Adrenal gland (tissue), 12 donors: ENCODE data around the gene RLN3. TPM values are rescaled to one million over a fixed set of nuclear protein-coding genes. Genes with fewer than 3 reads are reported as not detected.
"Not testable (repeated sequence)": the region's sequence is repeated elsewhere in the genome, so short reads cannot be mapped to it uniquely, and the experiment has no call there.

Experiments used
- DNase-seq, 7 donors: peaks; one replicate each; pipeline ENCODE4 v3.0.0-alpha.2; 2019 to 2020
- H3K27ac ChIP-seq, 5 donors: fragments of 200-600 bp; sonication (generic) in 4 of 5; 1 replicate in 3 of 5; 2 replicates in 2 of 5; pipeline versions ENCODE4 v1.5.1 to v1.8.0; 2016 to 2020; ENCODE audit warnings: mild to moderate bottlenecking in 1 of 5
- H3K27me3 ChIP-seq: fragments of 200-600 bp; 2 replicates; pipeline ENCODE4 v1.8.0; 2021
- H3K36me3 ChIP-seq, 2 donors: fragments of 200-600 bp; replicated peaks in 1 of 2; 1 replicate in 1 of 2; 2 replicates in 1 of 2; pipeline versions ENCODE4 v1.5.1 to v1.8.0; 2018 to 2022
- H3K4me1 ChIP-seq, 2 donors: fragments of 200-600 bp; replicated peaks in 1 of 2; 1 replicate in 1 of 2; 2 replicates in 1 of 2; pipeline versions ENCODE4 v1.5.1 to v1.8.0; 2018 to 2021
- H3K4me3 ChIP-seq, 4 donors: fragments of 200-600 bp; sonication (generic) in 3 of 4; one replicate each; pipeline ENCODE4 v1.5.1; 2016 to 2018
- H3K9me3 ChIP-seq, 3 donors: fragments of 200-600 bp; sonication (generic) in 1 of 3; replicated peaks in 1 of 3; 1 replicate in 2 of 3; 2 replicates in 1 of 3; pipeline versions ENCODE4 v1.5.1 to v1.8.0; 2016 to 2021
- POLR2A ChIP-seq, 2 donors: fragments of 450-650 bp; IDR thresholded peaks; one replicate each; pipeline ENCODE4 v1.6.1; 2017; ENCODE audit warnings: antibody characterized with exemption in 2 of 2, mild to moderate bottlenecking in 2 of 2, moderate library complexity in 1 of 2
- WGBS, 4 donors: extraction: QIAGEN DNeasy Blood & Tissue Kit in 2 of 4; methylation state at CpG; one replicate each; pipeline versions ENCODE4 v1.1.5 to v1.1.7; 2013 to 2017; 5-methylcytosine and 5-hydroxymethylcytosine counted together
- intact Hi-C, 2 donors: fragments of 100-400 bp; cut with DNase I; formaldehyde crosslinking; loops; one replicate each; pipeline versions ENCODE4 v1.14.1 to v1.15.0; 2022 to 2023
- polyA plus RNA-seq, 3 donors: library from polyadenylated mRNA; stranded (reverse); fragments of 200-250 nt in 2 of 3; fragments of 350-450 nt in 1 of 3; fragmentation: Illumina TruSeq in 1 of 3; extraction: RNeasy Lipid Tissue Mini Kit (QIAGEN cat#74804) in 1 of 3; gene quantifications; one replicate each; pipeline ENCODE4 v1.2.3, GENCODE V29; 2013 to 2014
- total RNA-seq, 9 donors: library from RNA; depleted of rRNA in 4 of 9; stranded (reverse); fragments of >200 nt in 4 of 9; fragments of 120-200 nt in 1 of 9; fragmentation: NEBNext Ultra II Directional in 1 of 9; extraction: Animal tissue kit (Norgen Biotek cat#: 25700) in 1 of 9; gene quantifications; one replicate each; pipeline versions ENCODE4 v1.1.0 to v1.2.4, GENCODE V29; 2013 to 2023
- TF ChIP-seq, protein P1 (sequence below), 6 experiments: fragments of 450-650 bp in 4 of 6; fragments of 200-600 bp in 2 of 6; sonication (generic) in 1 of 6; IDR thresholded peaks; 1 replicate in 5 of 6; 2 replicates in 1 of 6; pipeline versions ENCODE4 v1.5.1 to v1.8.0; 2016 to 2021; ENCODE audit warnings: antibody characterized with exemption in 6 of 6, mild to moderate bottlenecking in 2 of 6, moderate library complexity in 1 of 6
- donor health status: healthy with polysubstance abuse.
- donor health status: Bipolar disorder and iron deficiency.
- donor health status: DM: yes; HTN: yes; CAD: no.
- donor health status: DM: no; HTN: no; CAD: no.
- donor health status: DM: no; HTN: no; CAD: no.
- donor health status: DM: yes; HTN: yes; CAD: no.

Gene RLN3
- total and polyA plus RNA-seq, 12 donors, result not detected

DNA sequence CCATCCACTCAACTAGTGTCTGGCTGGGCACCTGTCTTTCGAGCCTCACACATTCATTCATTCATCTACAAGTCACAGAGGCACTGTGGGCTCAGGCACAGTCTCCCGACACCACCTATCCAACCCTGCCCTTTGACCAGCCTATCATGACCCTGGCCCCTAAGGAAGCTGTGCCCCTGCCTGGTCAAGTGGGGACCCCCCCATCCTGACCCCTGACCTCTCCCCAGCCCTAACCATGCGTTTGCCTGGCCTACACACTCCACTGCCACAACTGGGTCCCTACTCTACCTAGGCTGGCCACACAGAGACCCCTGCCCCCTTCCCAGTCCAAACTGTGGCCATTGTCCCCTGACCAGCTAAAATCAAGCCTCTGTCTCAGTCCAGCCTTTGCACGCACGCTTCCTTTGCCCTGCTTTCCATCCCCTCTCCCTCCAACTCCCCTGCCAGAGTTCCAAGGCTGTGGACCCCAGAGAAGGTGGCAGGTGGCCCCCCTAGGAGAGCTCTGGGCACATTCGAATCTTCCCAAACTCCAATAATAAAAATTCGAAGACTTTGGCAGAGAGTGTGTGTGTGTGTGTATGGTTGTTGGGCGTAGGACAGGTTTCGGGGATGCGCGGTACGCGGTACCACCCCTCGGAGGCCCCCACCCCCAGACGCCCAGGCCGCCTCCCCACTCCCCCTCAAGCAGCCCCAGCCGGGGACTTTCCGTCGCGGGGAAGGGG is 3.2 kb downstream of the RLN3 start:
- Histone ChIP-seq H3K4me3 (peak overlapping the region in 3 of 4 donors; percentile 11 to 67 (median 37)), H3K27me3 (no peaks in the 10 kb centered on the region), H3K4me1 (peaks cover 0 to 9% of the 10 kb centered on the region in 2 donors), H3K27ac (peak overlapping the region in 1 of 5 donors; percentile 72), H3K9me3 (no peaks in the 10 kb centered on the region), H3K36me3 (no peaks in the 10 kb centered on the region)
- DNase-seq, result no peak
- 23 to 58% (median 37%) methylated on average over 5 to 20 of the region's 20 CpGs for WGBS, 4 donors
- intact Hi-C loops, result no loop called here
- TF ChIP-seq POLR2A (IDR thresholded peaks at IDR 0.05), result no peak
- TF ChIP-seq, protein P1, sequence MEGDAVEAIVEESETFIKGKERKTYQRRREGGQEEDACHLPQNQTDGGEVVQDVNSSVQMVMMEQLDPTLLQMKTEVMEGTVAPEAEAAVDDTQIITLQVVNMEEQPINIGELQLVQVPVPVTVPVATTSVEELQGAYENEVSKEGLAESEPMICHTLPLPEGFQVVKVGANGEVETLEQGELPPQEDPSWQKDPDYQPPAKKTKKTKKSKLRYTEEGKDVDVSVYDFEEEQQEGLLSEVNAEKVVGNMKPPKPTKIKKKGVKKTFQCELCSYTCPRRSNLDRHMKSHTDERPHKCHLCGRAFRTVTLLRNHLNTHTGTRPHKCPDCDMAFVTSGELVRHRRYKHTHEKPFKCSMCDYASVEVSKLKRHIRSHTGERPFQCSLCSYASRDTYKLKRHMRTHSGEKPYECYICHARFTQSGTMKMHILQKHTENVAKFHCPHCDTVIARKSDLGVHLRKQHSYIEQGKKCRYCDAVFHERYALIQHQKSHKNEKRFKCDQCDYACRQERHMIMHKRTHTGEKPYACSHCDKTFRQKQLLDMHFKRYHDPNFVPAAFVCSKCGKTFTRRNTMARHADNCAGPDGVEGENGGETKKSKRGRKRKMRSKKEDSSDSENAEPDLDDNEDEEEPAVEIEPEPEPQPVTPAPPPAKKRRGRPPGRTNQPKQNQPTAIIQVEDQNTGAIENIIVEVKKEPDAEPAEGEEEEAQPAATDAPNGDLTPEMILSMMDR (IDR thresholded peaks at IDR 0.05), result no peak

DNA sequence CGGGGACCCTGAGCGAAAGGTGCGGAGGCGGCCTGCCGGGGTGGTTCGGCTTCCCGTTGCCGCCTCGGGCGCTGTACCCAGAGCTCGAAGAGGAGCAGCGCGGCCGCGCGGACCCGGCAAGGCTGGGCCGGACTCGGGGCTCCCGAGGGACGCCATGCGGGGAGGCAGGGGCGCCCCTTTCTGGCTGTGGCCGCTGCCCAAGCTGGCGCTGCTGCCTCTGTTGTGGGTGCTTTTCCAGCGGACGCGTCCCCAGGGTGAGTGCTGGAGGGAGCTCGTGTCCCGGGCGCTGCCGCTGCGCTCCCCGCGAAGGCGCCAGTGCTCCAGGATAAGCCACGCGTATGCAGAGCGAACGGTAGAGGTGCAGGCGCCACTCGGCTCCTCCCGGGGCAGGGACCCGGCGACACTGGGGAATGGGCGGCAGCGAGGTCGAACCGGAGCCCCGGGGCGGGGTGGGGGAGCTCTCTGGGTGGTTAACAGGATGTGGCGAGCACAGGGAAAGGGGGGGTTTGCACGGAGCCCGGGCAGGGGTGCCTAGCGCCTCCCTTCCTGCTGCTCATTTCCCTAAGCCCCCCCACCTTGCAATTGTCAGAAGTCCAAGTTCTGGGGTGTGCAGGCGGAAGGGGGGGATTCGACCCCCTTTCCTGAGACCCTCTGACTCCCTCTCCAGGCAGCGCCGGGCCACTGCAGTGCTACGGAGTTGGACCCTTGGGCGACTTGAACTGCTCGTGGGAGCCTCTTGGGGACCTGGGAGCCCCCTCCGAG is 4.0 kb downstream of the RLN3 start, which contains the start of gene IL27RA:
TSS of gene IL27RA (plus strand) at position 44 of the 762 bp plus-strand sequence. CDS start at position 155, 111 bp downstream.
- Histone ChIP-seq H3K27me3 (no peaks in the 10 kb centered on the region), H3K27ac (peak within 1 kb of the TSS in 1 of 5 donors; percentile 72), H3K4me3 (peak within 1 kb of the TSS in 3 of 4 donors; percentile 11 to 67 (median 37)), H3K9me3 (no peaks in the 10 kb centered on the region), H3K36me3 (no peaks in the 10 kb centered on the region), H3K4me1 (peaks cover 0 to 9% of the 10 kb centered on the region in 2 donors)
- TF ChIP-seq, protein P1 (IDR thresholded peaks at IDR 0.05), result peak; percentile 9 to 55 (median 36)
- TF ChIP-seq POLR2A (IDR thresholded peaks at IDR 0.05), result no peak
- 0 to 2% (median 0%) methylated on average over 8 to 63 of the region's 63 CpGs for WGBS, 4 donors
- peak; percentile 35 to 57 (median 40) for DNase-seq
- intact Hi-C loops, result no loop called here

DNA sequence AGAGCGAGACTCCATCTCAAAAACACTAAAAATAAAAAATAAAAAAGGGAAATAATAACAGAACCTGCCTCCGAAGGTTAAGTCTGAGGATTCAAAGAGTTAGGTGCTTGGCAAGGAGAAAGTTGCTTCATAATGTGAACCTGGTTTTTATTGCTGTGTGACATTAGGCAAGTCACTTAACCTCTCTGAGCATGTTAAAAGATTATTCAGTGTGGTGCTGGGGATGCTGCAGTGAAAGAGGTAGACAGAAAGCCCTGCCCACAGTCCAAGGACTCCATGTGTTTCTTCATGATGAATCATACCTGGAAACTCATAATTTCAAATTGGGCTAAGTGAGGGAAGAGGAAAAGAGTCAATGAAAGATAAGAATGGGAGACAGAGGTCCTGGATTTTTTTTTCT is 6.0 kb downstream of the RLN3 start:
- Histone ChIP-seq H3K36me3 (no peaks in the 10 kb centered on the region), H3K4me3 (no peak overlapping the region), H3K4me1 (peaks cover 0 to 9% of the 10 kb centered on the region in 2 donors), H3K27me3 (no peaks in the 10 kb centered on the region), H3K9me3 (no peaks in the 10 kb centered on the region), H3K27ac (no peak overlapping the region)
- 90 to 95% (median 91%) methylated on average over 2 of the region's 2 CpGs for WGBS, 4 donors
- DNase-seq, result no peak
- intact Hi-C loops, result no loop called here
- no peak for TF ChIP-seq POLR2A (IDR thresholded peaks at IDR 0.05)
- TF ChIP-seq, protein P1 (IDR thresholded peaks at IDR 0.05), result no peak

DNA sequence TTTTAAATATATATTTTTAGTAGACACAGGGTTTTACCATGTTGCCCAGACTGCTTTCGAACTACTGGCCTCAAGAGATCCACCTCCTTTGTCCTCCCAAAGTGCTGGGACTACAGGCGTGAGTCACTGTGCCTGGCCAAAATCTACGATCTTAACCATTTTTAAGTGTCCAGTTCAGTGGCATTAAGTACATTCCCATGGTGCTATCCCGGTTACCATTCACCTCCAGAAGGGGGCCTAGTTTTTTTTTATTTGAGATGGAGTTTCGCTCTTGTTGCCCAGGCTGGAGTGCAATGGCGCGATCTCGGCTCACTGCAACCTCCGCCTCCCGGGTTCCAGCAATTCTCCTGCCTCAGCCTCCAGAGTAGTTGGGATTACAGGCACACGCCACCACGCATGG is 7.2 kb downstream of the RLN3 start:
- H3K9me3 ChIP-seq, H3K27ac ChIP-seq, H3K27me3 ChIP-seq, H3K4me1 ChIP-seq, H3K4me3 ChIP-seq, DNase-seq, intact Hi-C loops, H3K36me3 ChIP-seq: not testable (repeated sequence)
- 80 to 92% (median 87%) methylated on average over 12 of the region's 12 CpGs for WGBS, 4 donors
